Nephron progenitor cell (in vitro differentiated cells): ENCODE measurements around the gene MYO1H.

Source experiments
- DNase-seq: peaks from one replicate; pipeline ENCODE4 v3.0.0; 2021
- H3K27ac Mint-ChIP-seq: 2 replicates; pipeline ENCODE4 v1.8.0; 2021; ENCODE audit warnings: mild to moderate bottlenecking, moderate library complexity, mixed read lengths
- H3K27me3 Mint-ChIP-seq: 2 replicates; pipeline ENCODE4 v1.8.0; 2021; ENCODE audit warnings: mild to moderate bottlenecking, low read depth, mixed read lengths; ENCODE audit not compliant: poor library complexity
- H3K36me3 Mint-ChIP-seq: 2 replicates; pipeline ENCODE4 v1.8.0; 2021; ENCODE audit warnings: low read depth, mixed read lengths
- H3K4me1 Mint-ChIP-seq: 2 replicates; pipeline ENCODE4 v1.8.0; 2021; ENCODE audit warnings: mixed read lengths
- H3K4me3 Mint-ChIP-seq: 2 replicates; pipeline ENCODE4 v1.8.0; 2021; ENCODE audit warnings: mild to moderate bottlenecking, moderate library complexity, mixed read lengths
- H3K9me3 Mint-ChIP-seq: 2 replicates; pipeline ENCODE4 v1.8.0; 2021; ENCODE audit warnings: mild to moderate bottlenecking, moderate library complexity, mixed read lengths
- CTCF ChIP-seq: fragments of 200-600 bp; sonication (generic); IDR thresholded peaks from 2 replicates; pipeline ENCODE4 v1.5.0; 2021; ENCODE audit warnings: antibody characterized with exemption

The MYO1H gene

GRCh38 chr12:109449845-109450532, 102.3 kb downstream of the MYO1H start:
- H3K27ac Mint-ChIP-seq = peak overlapping the region; percentile 70
- no peak overlapping the region for H3K4me3 Mint-ChIP-seq
- peaks cover 34% of the 10 kb centered on the region for H3K36me3 Mint-ChIP-seq
- H3K9me3 Mint-ChIP-seq = no peaks in the 10 kb centered on the region
- no peak for DNase-seq
- no peak for TF ChIP-seq CTCF
- no peaks in the 10 kb centered on the region for H3K27me3 Mint-ChIP-seq
- peaks cover 7% of the 10 kb centered on the region for H3K4me1 Mint-ChIP-seq

- H3K9me3 Mint-ChIP-seq = no peaks in the 10 kb centered on the region
- DNase-seq = no peak
- no peak overlapping the region for H3K4me3 Mint-ChIP-seq
- no peak for TF ChIP-seq CTCF
- no peak overlapping the region for H3K27ac Mint-ChIP-seq
- peaks cover 42% of the 10 kb centered on the region for H3K36me3 Mint-ChIP-seq
- no peaks in the 10 kb centered on the region for H3K27me3 Mint-ChIP-seq
- peaks cover 7% of the 10 kb centered on the region for H3K4me1 Mint-ChIP-seq
These were observed 103.3 kb downstream of the MYO1H start for GRCh38 chr12:109450980-109451379.

GRCh38 chr12:109451400-109451799, 103.7 kb downstream of the MYO1H start:
- no peak for DNase-seq
- no peaks in the 10 kb centered on the region for H3K27me3 Mint-ChIP-seq
- H3K27ac Mint-ChIP-seq = no peak overlapping the region
- peaks cover 46% of the 10 kb centered on the region for H3K36me3 Mint-ChIP-seq
- H3K9me3 Mint-ChIP-seq = no peaks in the 10 kb centered on the region
- H3K4me1 Mint-ChIP-seq = peaks cover 7% of the 10 kb centered on the region
- TF ChIP-seq CTCF = no peak
- no peak overlapping the region for H3K4me3 Mint-ChIP-seq

- Mint-ChIP-seq H3K36me3 (peaks cover 55% of the 10 kb centered on the region), H3K4me1 (peaks cover 13% of the 10 kb centered on the region), H3K9me3 (no peaks in the 10 kb centered on the region), H3K27me3 (no peaks in the 10 kb centered on the region), H3K4me3 (no peak overlapping the region), H3K27ac (no peak overlapping the region)
- DNase-seq = no peak
- TF ChIP-seq CTCF = no peak
These were observed 104.8 kb downstream of the MYO1H start for GRCh38 chr12:109452489-109452888.

GRCh38 chr12:109455706-109456105, 108.0 kb downstream of the MYO1H start:
- Mint-ChIP-seq H3K4me3 (no peak overlapping the region), H3K9me3 (no peaks in the 10 kb centered on the region), H3K27me3 (no peaks in the 10 kb centered on the region), H3K36me3 (peaks cover 54% of the 10 kb centered on the region), H3K27ac (no peak overlapping the region), H3K4me1 (peaks cover 45% of the 10 kb centered on the region)
- DNase-seq = no peak
- TF ChIP-seq CTCF = no peak

- Mint-ChIP-seq H3K4me1 (peaks cover 62% of the 10 kb centered on the region), H3K27ac (peak overlapping the region; percentile 93), H3K9me3 (no peaks in the 10 kb centered on the region), H3K27me3 (no peaks in the 10 kb centered on the region), H3K4me3 (peak overlapping the region; percentile 66), H3K36me3 (peaks cover 45% of the 10 kb centered on the region)
- TF ChIP-seq CTCF = no peak
- no peak for DNase-seq
These were observed 110.4 kb downstream of the MYO1H start for GRCh38 chr12:109458086-109458485.
